Glomerular visceral epithelial cell (primary cell): ENCODE measurements around the gene ALKBH1.
"Not testable (repeated sequence)": the region's sequence is repeated elsewhere in the genome, so short reads cannot be mapped to it uniquely, and the experiment has no call there.

Experiments used
- DNase-seq: peaks from one replicate; pipeline ENCODE4 v3.0.0-alpha.2; 2016; ENCODE audit errors: extremely low spot score

The ALKBH1 gene

GRCh38 chr14:77673193-77673592 lies 34.6 kb downstream of the ALKBH1 start:
- no peak for DNase-seq

- DNase-seq: no peak
Measured at GRCh38 chr14:77667331-77667730, 40.5 kb downstream of the ALKBH1 start.

- DNase-seq: no peak
Measured at GRCh38 chr14:77663293-77663692, 44.5 kb downstream of the ALKBH1 start.

- not testable (repeated sequence) for DNase-seq
Measured at GRCh38 chr14:77661562-77661961, 46.3 kb downstream of the ALKBH1 start.

- DNase-seq: peak; percentile 28
Measured at GRCh38 chr14:77660754-77661153, 47.1 kb downstream of the ALKBH1 start.

- no peak for DNase-seq
Measured at GRCh38 chr14:77659831-77660230, 48.0 kb downstream of the ALKBH1 start.

GRCh38 chr14:77657280-77657679 lies 50.5 kb downstream of the ALKBH1 start:
- DNase-seq: no peak

GRCh38 chr14:77654001-77654441 lies 53.8 kb downstream of the ALKBH1 start:
- DNase-seq: no peak

GRCh38 chr14:77649326-77649725 lies 58.5 kb downstream of the ALKBH1 start:
- no peak for DNase-seq

GRCh38 chr14:77648520-77649200 lies 59.2 kb downstream of the ALKBH1 start:
- DNase-seq: no peak

- DNase-seq: no peak
Measured at GRCh38 chr14:77647853-77648252, 60.0 kb downstream of the ALKBH1 start.

- no peak for DNase-seq
Measured at GRCh38 chr14:77646907-77647306, 60.9 kb downstream of the ALKBH1 start.

GRCh38 chr14:77645520-77646230 lies 62.1 kb downstream of the ALKBH1 start:
- no peak for DNase-seq

- no peak for DNase-seq
Measured at GRCh38 chr14:77642407-77642806, 65.4 kb downstream of the ALKBH1 start.

GRCh38 chr14:77641534-77642341 lies 66.1 kb downstream of the ALKBH1 start:
- DNase-seq: no peak

GRCh38 chr14:77640756-77641533 lies 66.9 kb downstream of the ALKBH1 start:
- no peak for DNase-seq

GRCh38 chr14:77638771-77639171 lies 69.1 kb downstream of the ALKBH1 start:
- peak; percentile 42 for DNase-seq

- DNase-seq: not testable (repeated sequence)
Measured at GRCh38 chr14:77635869-77636268, 72.0 kb downstream of the ALKBH1 start.

GRCh38 chr14:77635466-77635865 lies 72.4 kb downstream of the ALKBH1 start:
- not testable (repeated sequence) for DNase-seq

GRCh38 chr14:77630111-77630510 lies 77.7 kb downstream of the ALKBH1 start:
- no peak for DNase-seq

GRCh38 chr14:77625360-77625759 lies 82.5 kb downstream of the ALKBH1 start:
- no peak for DNase-seq

- no peak for DNase-seq
Measured at GRCh38 chr14:77623201-77623600, 84.6 kb downstream of the ALKBH1 start.
